ENCODE measurements around the gene DPPA5.
"Not testable (repeated sequence)": the region's sequence is repeated elsewhere in the genome, so short reads cannot be mapped to it uniquely, and the experiment has no call there.

DNA sequence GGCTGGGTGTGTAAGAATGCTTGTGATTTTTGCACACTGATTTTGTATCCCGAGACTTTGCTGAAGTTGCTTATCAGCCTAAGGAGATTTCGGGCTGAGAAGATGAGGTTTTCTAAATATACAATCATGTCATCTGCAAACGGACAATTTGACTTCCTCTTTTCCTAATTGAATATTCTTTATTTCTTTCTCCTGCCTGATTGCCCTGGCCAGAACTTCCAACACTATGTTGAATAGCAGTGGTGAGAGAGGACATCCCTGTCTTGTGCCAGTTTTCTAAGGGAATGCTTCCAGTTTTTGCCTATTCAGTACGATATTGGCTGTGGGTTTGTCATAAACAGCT is 43.6 kb downstream of the DPPA5 start:
- TF ChIP-seq, protein P1, sequence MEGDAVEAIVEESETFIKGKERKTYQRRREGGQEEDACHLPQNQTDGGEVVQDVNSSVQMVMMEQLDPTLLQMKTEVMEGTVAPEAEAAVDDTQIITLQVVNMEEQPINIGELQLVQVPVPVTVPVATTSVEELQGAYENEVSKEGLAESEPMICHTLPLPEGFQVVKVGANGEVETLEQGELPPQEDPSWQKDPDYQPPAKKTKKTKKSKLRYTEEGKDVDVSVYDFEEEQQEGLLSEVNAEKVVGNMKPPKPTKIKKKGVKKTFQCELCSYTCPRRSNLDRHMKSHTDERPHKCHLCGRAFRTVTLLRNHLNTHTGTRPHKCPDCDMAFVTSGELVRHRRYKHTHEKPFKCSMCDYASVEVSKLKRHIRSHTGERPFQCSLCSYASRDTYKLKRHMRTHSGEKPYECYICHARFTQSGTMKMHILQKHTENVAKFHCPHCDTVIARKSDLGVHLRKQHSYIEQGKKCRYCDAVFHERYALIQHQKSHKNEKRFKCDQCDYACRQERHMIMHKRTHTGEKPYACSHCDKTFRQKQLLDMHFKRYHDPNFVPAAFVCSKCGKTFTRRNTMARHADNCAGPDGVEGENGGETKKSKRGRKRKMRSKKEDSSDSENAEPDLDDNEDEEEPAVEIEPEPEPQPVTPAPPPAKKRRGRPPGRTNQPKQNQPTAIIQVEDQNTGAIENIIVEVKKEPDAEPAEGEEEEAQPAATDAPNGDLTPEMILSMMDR (IDR thresholded peaks at IDR 0.05; ENCODE audit: low read depth, low read length, poor library complexity, severe bottlenecking) = not testable (repeated sequence)
- TF ChIP-seq EZH2phosphoT487 (IDR thresholded peaks at IDR 0.05; ENCODE audit: borderline replicate concordance, low read length) = not testable (repeated sequence)
